Measurements from ENCODE around the gene SLC38A3.
A peak's percentile ranks its signal among the peaks of the same experiment; 100 is the strongest.
"Not testable (repeated sequence)": the region's sequence is repeated elsewhere in the genome, so short reads cannot be mapped to it uniquely, and the experiment has no call there.

The SLC38A3 gene

DNA sequence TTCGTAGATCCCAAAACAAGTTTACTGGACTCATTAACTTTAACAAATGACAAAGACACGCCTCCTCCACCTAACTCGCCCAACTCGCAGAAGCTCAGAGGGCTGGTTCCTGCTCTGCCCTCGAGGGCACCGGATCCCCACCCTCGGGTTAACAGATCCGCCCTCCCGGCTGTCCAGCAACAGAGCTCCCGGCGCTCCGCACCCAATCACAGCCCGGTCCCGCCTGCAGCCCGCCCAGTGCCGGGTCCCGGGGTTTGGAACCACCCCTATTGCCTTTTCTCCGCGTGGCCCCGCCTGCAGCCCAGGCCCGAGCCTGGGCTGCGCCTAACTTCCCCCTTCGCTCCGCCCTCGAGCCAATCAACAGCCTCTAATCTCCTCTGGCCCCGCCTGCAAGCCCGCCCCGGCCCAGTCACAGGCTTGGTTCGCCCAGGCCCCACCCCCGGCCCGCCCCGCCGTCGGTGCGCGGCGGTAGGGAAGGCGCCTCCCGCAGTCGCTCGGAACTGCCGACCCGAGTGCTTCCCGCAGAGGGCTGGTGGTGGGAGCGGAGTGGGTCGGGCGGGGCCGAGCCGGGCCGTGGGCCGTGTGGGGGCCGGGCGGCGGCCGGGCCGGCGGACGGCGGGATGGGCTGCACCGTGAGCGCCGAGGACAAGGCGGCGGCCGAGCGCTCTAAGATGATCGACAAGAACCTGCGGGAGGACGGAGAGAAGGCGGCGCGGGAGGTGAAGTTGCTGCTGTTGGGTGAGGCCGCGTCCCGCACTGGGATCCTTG lies 30.8 kb downstream of the SLC38A3 start, which contains the start of gene GNAI2:
TSS of gene GNAI2 (plus strand) at position 489 of the 768 bp plus-strand sequence. CDS start at position 621, 132 bp downstream.
- peak; percentile 99 for DNase-seq

GRCh38 chr3:50236484-50237132 lies 31.5 kb downstream of the SLC38A3 start:
- DNase-seq: no peak

DNA sequence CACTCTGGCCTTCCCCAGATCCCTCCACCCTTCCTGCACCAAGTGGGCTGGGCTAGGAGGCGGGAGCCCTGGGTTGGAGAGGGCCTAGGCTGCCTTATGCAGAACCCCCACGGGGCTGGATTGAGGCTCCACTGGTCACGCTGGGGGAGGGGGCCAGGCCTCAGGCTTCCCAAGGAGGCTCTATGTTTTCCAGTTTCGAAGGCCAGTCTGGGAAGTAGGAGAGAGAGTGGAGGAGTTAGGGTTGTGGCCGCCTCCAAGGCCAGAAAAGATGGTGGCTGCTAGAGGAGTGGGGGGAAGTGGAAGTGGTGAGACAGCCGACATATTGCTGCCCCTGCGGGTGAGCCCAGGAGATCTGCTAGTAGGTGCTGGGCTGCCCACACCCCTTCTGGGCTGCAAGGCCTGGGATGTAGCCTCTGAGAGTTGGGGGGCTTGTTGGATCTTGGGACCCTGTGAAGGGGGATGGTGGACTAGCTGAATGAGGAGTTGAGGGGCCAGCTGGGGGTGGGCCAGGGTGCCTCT lies 32.1 kb downstream of the SLC38A3 start:
- DNase-seq: peak; percentile 65

GRCh38 chr3:50237754-50238548 lies 32.9 kb downstream of the SLC38A3 start:
- DNase-seq: peak; percentile 84

GRCh38 chr3:50238549-50239026 lies 33.5 kb downstream of the SLC38A3 start:
- no peak for DNase-seq

- no peak for DNase-seq
Observed at GRCh38 chr3:50239649-50240048, 34.6 kb downstream of the SLC38A3 start.

DNA sequence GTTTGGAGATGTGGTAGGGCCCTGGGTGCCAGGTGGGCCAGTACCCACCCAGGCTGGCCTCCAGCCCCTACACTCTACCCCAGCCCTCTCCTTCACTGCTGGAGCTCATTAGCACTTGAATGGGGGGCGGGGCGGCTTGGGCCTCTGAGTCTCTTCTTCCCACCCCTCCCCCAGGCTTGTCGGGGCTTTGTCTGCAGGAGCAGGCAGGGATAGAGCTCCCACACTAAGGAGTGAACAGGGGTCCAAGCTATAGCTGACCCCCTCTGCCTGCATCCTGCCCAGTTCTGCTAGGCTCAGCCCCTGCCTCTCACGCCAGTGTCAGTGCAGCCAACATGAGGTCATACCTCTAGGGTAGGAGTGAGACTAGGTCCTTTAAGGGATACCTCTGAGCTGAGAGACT lies 36.1 kb downstream of the SLC38A3 start:
- no peak for DNase-seq

DNA sequence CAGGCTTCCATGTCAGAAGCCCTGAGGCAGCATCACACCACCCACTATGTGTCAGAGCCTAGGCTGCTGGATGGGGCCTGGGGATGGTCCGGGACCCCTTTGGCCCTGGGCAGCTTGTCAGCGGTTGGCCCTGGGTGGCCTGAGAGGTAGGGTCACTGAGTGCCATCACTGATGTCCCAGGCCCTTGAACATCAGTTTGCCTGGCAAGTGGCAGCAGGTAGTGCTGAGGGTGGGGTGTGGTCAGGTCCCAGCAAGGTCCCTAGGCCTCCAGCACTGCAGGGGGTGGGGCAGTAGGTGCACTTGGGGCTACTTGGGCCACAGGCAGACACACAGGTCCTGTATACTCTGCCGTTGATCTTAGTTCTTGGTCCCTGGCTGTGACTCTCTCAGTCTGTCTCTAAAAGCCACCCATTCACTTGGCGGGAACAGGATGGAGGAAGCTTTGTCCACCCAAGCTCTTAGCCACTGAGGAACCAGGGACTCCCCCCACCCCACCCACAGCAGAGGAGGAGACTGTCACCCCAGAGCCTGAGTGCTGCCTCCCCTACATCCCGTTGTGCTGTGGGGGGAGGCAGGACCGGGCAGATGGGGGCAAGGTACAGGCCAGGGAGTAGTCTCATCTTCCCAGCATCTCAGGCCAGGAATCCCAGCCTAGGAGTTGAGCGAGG lies 36.8 kb downstream of the SLC38A3 start:
- no peak for DNase-seq

GRCh38 chr3:50242381-50242770 lies 37.3 kb downstream of the SLC38A3 start:
- DNase-seq: no peak

- DNase-seq: no peak
Observed at GRCh38 chr3:50242851-50243542, 37.9 kb downstream of the SLC38A3 start.

- no peak for DNase-seq
Observed at GRCh38 chr3:50243543-50243895, 38.4 kb downstream of the SLC38A3 start.

DNA sequence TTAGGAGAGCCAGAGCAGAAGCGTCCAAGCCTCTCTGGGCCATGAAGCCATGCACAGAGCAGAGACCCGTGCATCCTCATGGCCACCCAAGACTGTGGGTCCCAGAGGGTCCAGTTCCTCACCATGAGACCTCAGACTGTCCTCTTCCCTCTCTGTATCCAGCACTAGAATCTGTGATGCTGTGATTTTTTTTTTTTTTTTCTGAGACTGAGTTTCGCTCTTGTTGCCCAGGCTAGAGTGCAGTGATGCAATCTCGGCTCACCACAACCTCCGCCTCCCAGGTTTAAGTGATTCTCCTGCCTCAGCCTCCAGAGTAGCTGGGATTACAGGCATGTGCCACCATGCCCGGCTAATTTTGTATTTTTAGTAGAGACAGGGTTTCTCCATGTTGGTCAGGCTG lies 39.7 kb downstream of the SLC38A3 start:
- not testable (repeated sequence) for DNase-seq

DNA sequence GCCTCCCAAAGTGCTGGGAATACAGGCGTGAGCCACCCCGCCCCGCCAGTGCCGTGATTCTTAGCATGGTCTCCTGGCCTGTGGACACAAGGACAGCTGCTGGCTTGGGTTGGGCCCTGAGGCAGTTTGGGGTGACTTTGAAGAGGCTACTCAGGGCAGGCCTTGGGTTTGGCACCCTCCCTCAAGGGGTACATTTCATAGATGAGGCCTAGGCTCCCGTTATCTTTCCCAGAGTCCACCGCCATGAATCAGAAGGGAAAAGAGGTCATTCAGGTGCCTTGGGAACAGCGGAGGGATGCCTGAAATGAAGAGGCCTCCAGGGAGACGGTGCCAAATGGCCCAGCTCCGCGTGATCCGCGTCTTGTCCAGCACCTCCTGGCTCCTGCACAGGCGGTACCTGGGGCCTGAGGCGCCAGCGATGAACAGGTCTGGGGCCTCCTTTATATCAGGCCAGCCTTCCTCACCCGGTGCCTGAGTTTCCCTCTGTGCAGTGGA lies 40.2 kb downstream of the SLC38A3 start:
- no peak for DNase-seq

DNA sequence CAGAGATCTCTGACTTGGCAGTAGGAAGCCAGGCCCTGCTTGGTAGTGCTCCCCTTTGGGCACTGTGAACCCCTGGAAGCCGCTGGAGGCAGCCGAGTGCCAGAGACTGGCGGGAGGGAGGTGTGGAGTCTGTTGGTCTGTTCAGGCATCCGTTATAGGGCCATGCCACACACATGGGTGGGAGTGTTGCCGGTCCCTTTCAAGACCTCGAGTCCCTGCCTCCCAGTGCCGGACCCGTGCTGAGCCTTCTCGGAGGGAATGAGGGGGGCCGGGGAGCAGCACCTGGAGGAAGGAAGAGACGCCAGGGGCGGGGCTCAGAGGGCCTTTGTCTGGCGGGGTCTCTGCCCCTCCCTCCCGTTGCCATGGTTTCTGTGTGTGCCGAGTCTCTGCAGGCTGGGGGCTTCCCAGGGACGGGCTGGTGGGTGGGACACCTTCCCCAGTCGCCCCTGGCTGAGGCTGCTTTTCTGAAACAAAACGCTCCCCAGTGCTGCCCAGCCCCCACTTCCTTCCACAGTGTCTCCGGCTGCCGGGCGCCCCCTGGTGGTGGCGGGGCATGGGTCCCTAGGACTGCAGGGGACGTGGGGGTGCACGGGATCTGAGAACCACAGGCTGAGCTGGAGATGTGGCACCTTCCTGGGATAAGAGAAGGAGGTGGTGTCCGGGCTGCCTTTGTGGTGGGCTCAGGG lies 40.9 kb downstream of the SLC38A3 start:
- DNase-seq: peak; percentile 96

GRCh38 chr3:50246517-50246954 lies 41.5 kb downstream of the SLC38A3 start:
- DNase-seq: no peak

DNA sequence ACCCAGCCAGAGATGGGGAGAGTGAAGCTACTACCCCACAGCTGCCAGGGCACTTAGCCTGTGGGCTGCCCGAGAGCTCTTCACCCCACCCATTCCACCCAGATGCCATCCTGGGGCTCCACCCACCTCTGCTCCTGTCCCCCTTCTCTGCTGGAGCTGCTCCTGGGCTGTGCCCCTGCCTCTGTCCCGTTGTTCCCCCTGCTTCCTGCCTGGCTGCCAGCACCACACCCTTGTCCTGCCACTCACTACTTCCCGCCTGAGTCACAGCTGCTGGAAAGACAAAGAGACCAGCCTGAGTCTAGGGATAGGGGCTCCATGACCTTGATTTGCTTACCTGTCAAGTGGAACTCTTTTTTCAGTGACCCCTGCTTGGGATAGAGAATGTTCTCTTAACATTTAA lies 43.3 kb downstream of the SLC38A3 start:
- DNase-seq: no peak

DNA sequence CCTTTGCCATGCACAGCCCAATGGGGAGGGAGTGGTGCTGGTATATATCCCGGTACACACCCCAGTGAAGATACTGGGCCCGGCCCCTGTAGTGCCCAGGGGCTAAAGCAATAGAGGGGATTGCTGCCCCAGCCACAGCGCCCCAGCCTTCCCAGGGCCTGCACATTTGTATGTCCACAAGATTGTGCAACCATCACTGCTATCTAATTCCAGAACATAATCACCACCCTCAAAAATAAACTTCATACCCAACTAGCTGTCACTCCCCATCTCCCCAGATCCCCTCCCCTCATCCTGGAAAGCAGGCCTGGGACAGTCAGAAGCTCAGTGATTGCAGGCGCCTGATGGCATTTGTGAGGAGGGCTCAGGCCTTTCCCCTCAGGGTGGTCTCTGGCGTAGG lies 44.4 kb downstream of the SLC38A3 start:
- no peak for DNase-seq

DNA sequence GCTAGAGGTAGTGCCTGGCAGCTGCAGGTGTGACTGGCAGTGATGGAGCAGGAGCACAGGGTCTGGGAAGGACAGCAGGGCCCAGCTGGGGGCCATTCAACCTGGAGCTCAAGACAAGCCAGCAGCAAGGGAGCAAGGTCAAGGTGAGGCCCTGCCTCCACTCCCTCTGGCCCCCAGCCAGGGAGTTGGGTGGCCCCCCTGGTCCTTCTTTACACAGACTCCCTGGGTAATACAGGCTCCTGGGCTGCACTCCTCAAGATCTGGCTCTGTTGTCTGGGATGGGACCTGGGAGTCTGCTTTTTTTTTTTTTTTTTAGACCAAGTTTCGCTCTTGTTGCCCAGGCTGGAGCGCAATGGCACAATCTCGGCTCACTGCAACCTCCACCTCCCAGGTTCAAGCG lies 45.4 kb downstream of the SLC38A3 start:
- no peak for DNase-seq

- no peak for DNase-seq
Observed at GRCh38 chr3:50251220-50251619, 46.1 kb downstream of the SLC38A3 start.

DNA sequence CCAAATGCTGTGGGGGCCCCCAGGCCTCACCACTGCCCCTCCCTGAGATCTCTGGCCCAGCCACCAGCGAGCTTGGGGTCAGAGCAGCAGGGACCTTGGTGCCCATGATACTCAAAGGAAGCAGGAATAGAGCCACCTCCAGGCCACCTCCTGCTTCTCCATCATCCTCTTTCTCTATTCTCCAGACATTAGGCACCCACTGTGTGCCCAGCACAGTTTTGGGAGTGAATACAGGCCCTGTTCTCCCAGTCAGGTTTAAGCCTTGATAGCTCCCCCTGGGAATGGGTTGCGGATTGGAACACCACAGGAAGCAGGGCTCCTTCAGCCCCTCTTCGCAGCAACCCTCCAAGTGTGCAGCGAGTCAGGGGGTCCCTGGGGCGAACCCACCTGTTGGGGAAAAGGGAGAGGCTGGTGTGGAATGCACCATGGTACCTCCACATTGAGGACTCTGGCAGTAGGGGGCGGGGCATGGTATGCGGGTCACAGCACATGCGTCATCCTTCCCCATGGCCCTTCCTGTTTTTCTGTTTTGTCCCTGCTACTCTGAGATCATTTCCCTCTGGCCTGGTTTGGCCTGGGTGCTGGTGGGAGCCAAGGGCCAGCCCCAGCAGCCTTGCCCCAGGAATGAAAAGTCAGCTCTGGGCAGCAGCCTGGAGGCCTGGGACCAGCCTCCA lies 49.6 kb downstream of the SLC38A3 start:
- DNase-seq: no peak

GRCh38 chr3:50255251-50255615 lies 50.2 kb downstream of the SLC38A3 start:
- DNase-seq: no peak
